SHP77 treated with DMSO at 0.1 percent for 48 hours (cell line): ENCODE data around the gene FARP1.

Experiments used
- DNase-seq: peaks from one replicate; lab custom pipeline; 2025; lab: John Stamatoyannopoulos, UW

Gene FARP1

DNA sequence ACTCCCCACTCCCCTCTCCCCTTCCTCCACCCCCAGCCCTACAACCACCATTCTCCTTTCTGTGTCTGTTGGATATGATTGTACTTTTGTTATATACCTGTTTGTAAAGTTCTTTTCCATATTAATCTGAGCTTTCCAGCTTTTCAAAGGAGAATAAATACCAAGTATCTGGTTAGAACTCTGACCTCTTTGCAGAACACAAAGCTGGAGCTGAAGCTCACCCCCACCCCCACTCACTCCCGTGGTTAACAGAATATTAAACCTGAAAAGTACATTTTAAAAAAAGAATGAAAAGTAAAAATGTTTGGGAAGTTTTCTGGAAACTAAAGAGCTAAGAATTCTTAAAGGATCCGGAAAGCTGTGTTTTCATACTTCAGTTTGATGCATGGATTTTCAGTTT lies 189.3 kb downstream of the FARP1 start:
- no peak for DNase-seq

DNA sequence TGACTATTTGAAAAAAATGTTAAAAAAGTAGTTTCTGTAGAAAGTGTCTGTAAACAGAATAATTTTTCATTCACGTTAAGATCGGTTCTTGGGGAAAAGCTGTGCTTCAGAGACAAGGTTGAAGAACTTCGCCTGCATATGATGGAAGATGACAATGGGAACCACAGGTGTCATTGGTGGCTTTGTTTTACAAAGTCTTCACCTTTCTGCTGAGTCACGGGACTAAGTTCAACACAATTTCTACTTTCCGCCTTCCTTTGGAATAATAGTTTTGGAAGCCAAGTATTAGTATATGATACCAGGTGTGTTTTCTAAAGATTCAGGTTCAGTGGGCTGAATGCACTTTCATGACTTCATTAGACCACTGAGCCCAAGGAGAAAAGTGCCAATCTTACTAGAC lies 189.8 kb downstream of the FARP1 start:
- no peak for DNase-seq

DNA sequence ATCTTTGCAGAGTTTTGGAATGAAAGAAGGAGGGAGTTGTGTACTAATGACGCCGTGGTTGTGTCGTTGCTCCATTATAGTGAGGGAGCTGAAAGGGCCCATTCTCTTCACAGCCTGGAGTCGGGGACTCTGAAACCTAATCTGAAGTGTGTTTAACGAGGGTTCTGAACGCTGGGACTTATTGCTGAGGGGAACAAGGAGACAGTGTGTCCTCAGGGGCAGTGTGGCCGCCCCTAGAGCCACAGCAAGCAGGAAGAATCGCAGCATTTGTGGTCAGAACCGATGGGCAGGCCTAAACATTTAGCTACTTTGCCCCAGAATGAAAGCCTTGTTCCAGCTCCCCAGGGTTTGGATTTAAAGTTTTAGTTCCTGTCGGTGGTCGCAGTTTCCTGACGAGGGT lies 190.6 kb downstream of the FARP1 start:
- no peak for DNase-seq

DNA sequence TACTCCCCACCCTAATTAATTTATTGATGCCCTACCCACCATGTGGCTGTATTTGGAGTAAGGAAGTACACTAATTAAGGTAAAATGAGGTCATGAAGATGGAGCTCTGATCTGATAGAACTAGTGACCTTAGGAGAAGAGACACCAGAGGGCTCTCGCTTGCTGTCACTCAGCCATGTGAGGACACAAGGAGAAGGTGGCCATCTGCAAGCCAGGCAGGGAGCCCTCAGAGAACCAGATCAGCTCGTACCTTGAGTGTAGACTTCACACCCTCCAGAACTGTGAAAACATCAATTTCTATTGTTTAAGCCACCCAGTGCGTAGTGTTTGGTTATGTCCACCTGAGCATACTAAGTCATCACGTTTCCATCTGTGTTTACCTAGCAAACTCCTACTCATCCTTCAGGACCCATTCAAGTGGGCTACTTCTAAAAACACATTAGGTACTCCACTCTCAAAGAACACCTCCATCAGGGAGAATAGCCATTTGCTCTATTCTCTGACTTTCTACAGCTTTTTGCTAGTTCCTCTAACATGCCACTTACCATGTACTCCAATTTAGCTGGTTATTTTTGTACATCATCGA lies 191.8 kb downstream of the FARP1 start:
- no peak for DNase-seq

DNA sequence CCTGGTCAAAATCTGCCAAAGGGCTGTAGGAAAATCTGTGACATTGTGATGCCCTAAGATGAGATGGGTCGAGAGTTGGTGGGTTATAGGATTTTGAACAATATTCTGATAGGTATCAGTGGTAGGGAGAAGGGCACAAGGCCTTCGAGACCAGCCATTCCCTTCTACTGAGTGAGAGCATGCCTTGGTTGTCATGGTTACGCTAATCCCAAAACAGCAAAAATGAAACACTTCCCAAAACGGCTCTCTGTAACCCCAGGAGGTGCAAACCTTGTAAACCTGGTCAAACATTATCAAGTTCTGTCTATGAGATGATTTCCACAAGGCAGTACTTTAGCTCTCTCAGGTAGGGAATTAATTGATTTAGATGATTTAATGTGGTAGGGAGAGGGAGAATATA lies 192.8 kb downstream of the FARP1 start:
- no peak for DNase-seq

DNA sequence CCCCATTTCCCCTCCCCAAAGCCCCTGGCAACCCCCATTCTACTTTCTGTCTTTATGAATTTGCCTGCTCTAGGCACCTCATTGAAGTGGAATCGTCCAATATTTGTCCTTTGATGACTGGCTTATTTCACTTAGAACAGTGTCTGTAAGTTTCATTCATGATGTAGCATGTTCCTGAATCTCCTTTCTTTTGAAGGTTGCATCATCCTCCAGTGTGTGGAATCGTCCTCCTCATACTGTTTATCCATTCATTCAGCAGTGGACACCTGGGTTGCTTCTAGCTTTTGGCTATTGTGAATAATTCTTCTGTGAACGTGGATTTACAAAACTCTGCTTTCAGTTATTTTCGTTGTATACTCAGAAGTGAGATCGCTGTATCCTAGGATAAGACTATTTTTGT lies 195.4 kb downstream of the FARP1 start:
- DNase-seq, result no peak

DNA sequence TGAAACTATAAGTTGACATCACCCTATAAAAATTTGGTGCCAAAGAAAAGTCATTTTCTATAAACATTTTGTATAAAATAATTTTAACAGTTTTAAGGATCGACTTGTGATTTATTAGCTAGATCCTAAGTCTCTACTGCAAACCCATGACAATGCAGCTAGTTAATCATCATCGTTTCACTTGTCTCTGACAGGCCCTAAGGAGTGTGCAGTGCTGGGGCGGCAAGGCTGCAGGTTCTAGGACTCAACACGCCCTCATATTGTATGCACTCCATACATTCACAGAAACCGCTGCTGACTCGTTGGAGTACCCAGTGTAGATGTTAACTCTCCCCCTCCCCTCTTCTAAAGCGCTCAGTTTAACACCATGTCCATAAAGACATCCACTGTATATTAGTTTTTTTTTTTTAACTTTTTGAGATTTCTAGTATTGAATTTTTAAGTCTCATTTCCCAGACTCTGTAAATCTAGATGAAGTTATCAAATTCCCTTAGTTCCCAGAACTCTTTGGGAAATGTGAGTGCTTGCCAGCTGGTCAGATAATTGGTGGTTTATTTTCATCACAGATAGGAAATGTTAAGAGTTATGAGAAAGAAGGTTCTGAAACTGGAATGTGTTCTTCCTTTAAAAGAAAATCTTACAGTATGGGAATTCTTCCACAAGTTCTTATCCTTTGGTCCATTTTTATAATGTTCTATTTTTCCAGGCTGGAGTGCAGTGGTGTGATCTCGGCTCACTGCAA lies 197.0 kb downstream of the FARP1 start:
- DNase-seq, result no peak

DNA sequence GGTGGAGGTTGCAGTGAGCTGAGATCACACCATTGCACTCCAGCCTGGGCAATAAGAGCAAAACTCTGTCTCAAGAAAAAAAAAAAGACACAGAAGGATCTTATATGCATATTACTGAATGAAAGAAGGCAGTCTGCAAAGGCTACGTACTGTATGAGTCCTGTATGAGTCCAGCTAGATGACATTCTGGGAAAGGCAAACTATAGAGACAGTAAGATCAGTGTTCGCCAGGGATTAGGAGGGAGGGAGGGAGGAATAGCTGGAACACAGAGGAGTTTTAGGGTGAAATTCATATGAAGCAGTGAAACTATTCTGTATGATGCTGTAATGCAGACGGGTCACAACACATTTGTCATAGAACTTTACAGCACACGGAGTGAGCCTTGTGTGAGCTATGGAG lies 200.1 kb downstream of the FARP1 start:
- DNase-seq, result no peak

DNA sequence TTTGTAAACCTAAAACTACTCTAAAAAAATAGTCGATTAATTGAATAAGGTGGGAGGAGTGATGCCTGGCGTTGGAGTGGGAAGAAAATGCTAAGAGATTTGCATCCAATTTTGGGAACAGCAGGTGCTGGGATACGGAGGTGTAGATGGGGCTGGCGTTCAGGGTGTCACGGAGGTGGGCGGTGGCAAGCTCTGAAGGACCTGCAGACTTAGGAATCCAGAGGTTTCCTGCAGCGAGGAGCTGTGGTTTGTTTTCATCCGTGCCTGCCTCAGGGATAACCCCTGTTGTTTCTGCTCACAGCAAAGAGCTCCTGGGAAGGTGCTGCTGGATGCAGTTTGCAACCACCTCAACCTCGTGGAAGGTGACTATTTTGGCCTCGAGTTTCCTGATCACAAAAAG lies 200.6 kb downstream of the FARP1 start:
- no peak for DNase-seq

DNA sequence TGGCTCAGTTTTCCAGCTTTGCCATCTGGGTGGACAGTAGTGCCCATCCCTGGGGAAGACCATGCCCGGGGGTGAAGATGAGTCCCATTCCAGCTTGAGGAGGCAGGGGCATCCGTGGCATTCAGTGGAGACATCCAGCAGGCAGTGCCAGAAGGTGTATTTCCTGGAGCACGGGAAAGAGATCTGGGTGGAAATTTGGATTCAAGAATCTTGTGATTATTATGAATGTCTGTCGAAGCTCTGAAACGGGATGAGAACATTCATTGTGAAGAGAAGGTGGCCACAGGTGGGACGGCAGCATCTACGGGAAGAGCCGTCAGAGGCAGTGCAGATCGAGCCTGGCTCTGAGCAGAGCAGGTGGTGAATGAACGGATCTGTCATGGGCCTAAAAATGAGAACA lies 201.5 kb downstream of the FARP1 start:
- no peak for DNase-seq

DNA sequence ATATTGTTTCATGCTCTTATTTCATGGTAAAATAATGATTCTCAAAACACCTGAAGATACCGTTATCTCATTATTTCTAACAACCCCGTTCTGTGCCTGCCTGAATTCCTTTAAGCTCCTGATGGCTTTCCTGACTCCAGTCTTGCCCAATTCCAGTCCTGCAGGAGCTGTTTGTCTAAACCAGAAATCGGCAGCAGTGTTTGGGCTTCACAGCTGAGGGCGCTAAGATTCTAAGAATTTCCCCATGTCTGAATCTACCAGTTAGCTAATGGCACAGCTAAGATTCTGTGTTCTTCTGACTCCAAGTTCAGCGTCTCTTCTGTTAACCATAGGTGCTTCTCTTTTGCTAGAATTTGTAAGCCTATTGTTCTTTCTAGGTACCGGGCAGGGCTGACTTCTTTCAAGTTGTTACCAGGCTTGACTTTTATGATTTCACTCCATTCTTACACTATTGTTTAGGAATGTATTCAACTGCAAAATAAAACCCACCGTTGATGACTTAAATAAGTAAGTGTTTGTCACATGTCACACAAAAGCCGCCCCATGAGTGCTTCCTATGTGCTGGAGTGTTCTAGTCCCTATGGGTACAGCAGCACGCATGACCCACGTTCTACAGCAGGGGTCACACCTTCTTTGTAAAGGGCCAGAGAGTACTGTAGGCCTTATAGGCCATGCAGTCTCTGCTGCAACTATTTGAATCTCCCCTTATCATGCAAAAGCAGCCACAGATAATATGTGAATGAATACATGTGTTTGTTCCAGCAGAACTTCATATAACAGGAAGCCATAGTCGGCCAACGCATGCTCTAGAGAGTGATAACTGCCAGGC lies 202.4 kb downstream of the FARP1 start:
- no peak for DNase-seq

DNA sequence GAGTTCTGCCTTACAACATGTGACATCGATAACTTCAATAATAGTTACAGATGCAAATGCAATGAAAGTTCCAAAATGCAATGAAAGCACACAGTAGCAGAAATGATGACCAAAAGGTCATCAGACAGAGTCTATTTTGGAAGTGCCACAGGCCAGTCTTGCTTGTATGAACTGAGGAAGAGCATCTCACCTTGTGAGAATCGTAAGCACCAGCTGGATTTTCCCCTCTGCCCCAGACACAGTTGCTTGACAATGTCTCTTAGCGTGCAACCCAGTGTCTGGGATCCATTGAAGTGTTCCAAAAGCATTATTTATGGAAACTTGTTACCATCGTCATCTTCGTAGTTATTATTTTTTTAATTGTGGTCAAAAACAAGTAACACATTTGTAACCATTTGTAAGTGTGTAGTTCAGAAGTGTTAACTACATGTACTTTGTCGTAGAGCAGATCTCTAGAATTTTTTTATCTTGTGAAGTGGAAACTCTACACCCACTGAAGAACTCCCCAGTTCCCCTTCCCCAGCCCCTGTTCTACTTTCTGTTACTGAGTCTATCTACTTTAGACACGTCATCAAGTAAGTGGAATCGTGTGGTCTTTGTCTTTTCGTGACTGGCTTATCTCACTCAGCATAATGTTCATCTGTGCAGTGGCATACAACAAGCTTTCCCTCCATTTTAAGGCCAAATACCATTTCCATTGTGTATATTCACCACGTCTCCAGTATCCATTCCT lies 204.2 kb downstream of the FARP1 start:
- DNase-seq, result no peak

DNA sequence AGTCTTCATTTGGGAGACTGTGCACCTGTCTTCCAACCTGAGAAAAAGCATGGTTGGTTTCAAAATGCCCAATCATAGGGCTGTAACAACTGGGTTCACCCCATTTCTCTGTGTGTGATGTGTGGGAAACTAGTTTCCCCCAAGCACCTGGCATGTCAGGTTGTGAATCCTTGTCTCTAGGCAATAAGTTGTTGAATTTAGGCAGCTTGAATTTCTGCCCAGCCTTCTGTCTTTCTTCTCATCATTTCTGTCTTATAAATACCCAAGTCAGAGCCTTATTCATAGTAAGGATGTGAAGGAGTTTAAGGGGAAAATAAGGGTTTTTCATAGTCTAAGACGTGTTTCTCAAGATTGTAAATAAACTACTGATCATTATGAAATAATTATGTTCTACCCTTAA lies 204.9 kb downstream of the FARP1 start:
- no peak for DNase-seq

DNA sequence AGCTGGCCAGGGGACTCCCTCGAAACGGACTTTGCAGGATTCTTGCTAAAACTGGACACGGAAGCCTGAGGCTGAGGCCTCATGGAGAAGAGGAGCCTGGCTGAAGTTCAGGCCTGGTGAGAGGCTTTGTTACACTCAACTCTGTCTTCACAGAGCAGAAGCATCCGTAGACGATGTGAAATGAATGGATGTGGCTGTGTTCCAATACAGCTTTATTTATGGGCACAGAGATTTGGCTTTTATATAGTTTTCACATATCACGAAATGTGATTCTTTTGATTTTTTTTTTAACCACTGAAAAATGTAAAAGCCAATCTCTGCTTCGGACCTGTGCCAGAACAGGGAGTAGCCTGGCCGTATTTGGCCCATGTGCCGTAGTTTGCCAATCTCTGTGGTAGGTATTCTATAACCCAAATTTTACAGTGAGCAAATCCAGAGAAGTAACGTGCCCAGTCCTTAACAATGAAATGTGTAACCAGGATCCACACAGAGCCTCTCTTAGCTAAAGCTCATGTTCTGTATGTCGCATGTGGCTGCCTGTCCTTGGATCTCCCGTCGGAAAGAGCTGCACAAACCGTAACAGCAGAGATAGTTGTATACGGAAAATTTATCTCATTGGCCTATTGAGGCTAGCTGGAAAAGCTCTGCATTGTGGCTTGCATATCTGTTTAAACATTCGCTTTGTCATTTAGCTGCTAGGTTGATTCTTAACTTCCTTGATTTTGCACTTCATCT lies 205.7 kb downstream of the FARP1 start:
- DNase-seq, result no peak

DNA sequence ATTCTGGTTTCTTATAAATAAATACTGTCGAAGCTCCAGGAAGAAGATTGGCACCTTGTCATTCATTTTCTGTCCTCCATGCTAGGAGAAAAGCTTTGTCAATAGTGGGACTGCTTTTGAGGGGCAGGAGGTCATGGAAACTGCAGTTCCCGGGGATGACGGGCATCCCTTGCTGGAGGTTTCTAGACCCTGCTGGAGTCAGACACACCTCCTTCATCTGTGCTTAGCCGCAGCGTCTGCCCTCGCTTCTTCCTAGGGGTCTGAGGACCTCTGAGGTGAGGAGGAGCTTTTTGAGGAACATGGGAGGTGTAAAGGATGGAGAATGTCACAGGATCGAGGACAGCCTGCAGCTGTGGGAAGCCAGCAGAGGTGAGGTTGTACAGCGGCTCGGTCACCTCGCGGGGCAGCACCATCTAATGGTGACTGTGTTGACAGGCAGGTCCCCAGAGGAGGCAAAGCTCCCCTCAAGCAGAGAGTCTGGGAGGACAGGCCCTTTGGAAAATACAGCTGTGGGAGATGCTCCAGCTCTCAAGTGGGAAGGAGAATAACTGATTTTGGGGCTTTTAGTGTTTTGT lies 206.9 kb downstream of the FARP1 start:
- DNase-seq, result no peak

DNA sequence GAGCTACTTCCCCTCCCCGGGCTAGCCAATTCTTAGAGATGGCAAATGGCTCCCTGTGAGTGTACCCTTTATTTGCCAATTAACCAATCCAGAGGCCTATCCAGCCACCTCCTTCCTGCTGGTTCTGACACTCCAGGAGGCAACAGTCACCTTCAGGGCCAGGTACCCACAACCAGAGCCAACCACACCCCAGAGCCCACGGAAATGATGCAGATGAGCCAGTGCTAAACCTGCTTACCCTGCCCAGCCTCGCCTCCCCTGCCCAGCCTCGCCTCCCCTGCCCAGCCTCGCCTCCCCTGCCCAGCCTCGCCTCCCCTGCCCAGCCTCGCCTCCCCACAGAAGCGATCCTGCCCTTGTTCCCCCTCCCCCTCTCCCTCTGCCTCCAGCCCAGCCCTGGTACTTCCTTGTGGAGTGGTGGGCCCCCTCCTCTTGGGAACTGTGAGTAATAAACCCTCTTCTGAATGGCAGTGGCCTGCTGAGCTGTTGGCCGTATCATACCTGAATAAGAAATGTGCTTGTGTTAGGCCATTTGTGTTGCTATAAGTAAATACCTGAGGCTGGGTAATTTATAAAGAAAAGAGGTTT lies 207.9 kb downstream of the FARP1 start:
- DNase-seq, result no peak

DNA sequence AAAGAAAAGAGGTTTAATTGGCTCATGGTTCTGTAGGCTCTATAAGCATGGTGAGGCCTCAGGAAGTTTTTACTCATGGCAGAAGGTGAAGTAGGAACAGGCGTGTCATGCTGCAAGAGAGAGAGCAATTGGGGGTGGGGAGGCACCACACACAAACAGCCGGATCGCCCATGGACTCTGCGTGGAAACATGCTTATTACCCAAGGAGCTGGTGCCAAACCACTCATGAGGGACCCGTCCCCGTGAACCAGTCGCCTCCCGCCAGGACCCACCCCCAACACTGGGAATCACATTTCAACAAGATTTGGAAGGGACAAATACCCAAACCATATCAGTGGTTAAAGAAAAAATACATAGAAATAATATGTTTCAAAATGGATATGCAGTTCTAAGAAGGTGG lies 208.7 kb downstream of the FARP1 start:
- no peak for DNase-seq

DNA sequence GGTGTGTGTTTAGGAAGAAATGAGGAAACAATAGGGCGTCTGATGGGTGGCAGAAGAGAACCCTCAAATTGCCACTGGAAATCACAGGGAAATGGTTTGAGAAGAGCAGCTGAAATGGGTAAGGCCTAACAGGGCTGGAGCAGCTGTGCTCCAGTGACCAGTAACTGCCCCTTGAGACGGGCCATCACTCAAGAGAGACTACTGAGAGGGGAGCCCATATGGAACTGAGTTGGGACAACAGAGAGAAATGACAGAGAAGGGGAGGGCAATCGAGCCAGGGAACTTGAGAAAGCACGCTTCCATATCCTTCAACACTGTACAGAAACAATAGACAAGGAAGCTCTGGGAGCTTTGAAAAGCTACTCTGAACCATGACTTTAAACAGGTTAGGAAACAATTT lies 209.3 kb downstream of the FARP1 start:
- no peak for DNase-seq

DNA sequence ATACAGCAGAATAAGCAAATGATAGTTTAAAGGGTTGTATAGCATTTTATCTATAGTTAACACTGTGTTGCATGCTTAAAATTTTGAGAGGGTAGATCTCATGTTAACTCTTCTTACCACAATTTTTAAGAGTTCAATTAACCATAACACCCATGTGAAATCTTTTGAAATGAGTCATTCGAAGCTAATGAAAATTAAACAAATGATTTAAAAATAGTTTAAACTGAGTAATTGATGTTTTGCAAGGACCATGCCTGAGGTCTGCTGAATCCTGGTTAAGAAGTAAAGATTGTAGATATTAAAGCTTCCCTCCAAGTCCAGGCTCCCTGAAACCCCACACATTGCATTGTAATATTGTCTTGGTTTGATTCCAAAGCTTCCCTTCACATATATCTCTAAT lies 210.9 kb downstream of the FARP1 start:
- DNase-seq, result no peak

DNA sequence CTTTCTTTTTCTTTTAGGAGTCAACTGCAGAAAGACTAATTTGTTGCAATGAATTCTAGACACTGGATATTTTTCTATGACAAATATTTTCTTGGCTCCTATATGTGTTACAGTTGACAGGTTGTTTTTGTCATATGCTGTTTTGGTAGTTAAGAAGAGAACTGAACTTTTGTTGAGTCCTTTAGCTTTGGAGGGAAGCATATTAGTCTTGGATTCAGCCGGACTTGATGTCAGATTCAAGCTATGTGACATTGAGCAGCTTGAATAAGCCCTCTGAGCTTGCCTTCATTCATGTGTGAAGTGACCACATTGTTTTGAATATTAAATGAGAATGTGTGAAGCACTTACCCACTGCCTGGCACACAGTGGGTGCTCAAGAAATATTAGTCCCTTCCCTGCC lies 216.0 kb downstream of the FARP1 start:
- DNase-seq, result no peak

DNA sequence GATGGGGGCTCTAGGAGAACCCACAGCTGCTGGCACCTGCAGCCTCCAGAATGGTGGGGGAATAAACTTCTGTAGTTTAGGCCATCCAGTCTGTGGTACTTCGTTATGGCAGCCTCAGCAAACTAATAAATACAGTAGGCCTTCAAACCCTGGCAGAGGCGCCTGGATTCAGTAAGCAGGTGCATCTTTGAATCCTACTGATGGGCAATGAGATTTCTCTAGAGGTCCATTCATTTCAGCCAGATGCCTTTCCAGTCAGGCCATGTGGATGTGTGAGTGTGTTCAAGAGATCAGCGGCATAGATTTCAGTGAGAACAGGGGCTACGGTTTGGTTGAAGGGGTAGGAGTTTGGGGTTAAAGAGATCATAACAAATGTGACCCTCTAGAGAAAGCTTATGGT lies 217.7 kb downstream of the FARP1 start:
- no peak for DNase-seq
